Ishikawa (cell line): ENCODE measurements around the gene SRGAP1.

Source experiments
- CEBPB ChIP-seq: IDR thresholded peaks from 2 replicates; pipeline ENCODE4 v1.6.1; 2012
- CREB1 ChIP-seq: IDR thresholded peaks from 2 replicates; pipeline ENCODE4 v1.6.1; 2012; ENCODE audit warnings: low read depth
- EGR1 ChIP-seq: IDR thresholded peaks from 2 replicates; pipeline ENCODE4 v1.6.1; 2012
- EP300 ChIP-seq: IDR thresholded peaks from 2 replicates; pipeline ENCODE4 v1.6.1; 2012; ENCODE audit warnings: borderline replicate concordance
- FOXM1 ChIP-seq: IDR thresholded peaks from 2 replicates; pipeline ENCODE4 v1.6.1; 2012; ENCODE audit warnings: low read depth, borderline replicate concordance
- MAX ChIP-seq: IDR thresholded peaks from 2 replicates; pipeline ENCODE4 v1.6.1; 2012
- NFIC ChIP-seq: IDR thresholded peaks from 2 replicates; pipeline ENCODE4 v1.6.1; 2012
- RAD21 ChIP-seq: IDR thresholded peaks from 2 replicates; pipeline ENCODE4 v1.6.1; 2012; ENCODE audit warnings: low read depth
- TAF1 ChIP-seq: IDR thresholded peaks from 2 replicates; pipeline ENCODE4 v1.6.1; 2012; ENCODE audit warnings: low read depth, mild to moderate bottlenecking
- TCF12 ChIP-seq: IDR thresholded peaks from 2 replicates; pipeline ENCODE4 v1.6.1; 2012; ENCODE audit warnings: low read depth
- TEAD4 ChIP-seq: IDR thresholded peaks from 2 replicates; pipeline ENCODE4 v1.6.1; 2012
- YY1 ChIP-seq: IDR thresholded peaks from 2 replicates; pipeline ENCODE4 v1.6.1; 2012; ENCODE audit warnings: low read depth
- ZBTB7A ChIP-seq: IDR thresholded peaks from 2 replicates; pipeline ENCODE4 v1.6.1; 2012; ENCODE audit warnings: low read depth
- TF ChIP-seq, protein P1 (sequence below): IDR thresholded peaks from 2 replicates; pipeline ENCODE4 v1.6.1; 2012; ENCODE audit warnings: low read depth, mild to moderate bottlenecking
- TF ChIP-seq, protein P2 (sequence below): IDR thresholded peaks from 2 replicates; pipeline ENCODE4 v1.6.1; 2012

The SRGAP1 gene

GRCh38 chr12:64051057-64051456, 206.6 kb downstream of the SRGAP1 start:
- TF ChIP-seq FOXM1 (no peak), MAX (no peak), EGR1 (no peak), YY1 (no peak), CREB1 (no peak), TAF1 (no peak), EP300 (no peak), CEBPB (no peak), ZBTB7A (no peak), TCF12 (no peak), RAD21 (no peak), TEAD4 (no peak), NFIC (no peak)
- TF ChIP-seq, protein P1, sequence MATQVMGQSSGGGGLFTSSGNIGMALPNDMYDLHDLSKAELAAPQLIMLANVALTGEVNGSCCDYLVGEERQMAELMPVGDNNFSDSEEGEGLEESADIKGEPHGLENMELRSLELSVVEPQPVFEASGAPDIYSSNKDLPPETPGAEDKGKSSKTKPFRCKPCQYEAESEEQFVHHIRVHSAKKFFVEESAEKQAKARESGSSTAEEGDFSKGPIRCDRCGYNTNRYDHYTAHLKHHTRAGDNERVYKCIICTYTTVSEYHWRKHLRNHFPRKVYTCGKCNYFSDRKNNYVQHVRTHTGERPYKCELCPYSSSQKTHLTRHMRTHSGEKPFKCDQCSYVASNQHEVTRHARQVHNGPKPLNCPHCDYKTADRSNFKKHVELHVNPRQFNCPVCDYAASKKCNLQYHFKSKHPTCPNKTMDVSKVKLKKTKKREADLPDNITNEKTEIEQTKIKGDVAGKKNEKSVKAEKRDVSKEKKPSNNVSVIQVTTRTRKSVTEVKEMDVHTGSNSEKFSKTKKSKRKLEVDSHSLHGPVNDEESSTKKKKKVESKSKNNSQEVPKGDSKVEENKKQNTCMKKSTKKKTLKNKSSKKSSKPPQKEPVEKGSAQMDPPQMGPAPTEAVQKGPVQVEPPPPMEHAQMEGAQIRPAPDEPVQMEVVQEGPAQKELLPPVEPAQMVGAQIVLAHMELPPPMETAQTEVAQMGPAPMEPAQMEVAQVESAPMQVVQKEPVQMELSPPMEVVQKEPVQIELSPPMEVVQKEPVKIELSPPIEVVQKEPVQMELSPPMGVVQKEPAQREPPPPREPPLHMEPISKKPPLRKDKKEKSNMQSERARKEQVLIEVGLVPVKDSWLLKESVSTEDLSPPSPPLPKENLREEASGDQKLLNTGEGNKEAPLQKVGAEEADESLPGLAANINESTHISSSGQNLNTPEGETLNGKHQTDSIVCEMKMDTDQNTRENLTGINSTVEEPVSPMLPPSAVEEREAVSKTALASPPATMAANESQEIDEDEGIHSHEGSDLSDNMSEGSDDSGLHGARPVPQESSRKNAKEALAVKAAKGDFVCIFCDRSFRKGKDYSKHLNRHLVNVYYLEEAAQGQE: no peak
- TF ChIP-seq, protein P2, sequence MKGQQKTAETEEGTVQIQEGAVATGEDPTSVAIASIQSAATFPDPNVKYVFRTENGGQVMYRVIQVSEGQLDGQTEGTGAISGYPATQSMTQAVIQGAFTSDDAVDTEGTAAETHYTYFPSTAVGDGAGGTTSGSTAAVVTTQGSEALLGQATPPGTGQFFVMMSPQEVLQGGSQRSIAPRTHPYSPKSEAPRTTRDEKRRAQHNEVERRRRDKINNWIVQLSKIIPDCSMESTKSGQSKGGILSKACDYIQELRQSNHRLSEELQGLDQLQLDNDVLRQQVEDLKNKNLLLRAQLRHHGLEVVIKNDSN: no peak

- TF ChIP-seq EGR1: no peak
- TF ChIP-seq CEBPB: no peak
- no peak for TF ChIP-seq ZBTB7A
- TF ChIP-seq TCF12: no peak
- no peak for TF ChIP-seq FOXM1
- no peak for TF ChIP-seq EP300
- TF ChIP-seq TAF1: no peak
- TF ChIP-seq, protein P1: no peak
These were observed 208.6 kb downstream of the SRGAP1 start for GRCh38 chr12:64053117-64053516.

DNA sequence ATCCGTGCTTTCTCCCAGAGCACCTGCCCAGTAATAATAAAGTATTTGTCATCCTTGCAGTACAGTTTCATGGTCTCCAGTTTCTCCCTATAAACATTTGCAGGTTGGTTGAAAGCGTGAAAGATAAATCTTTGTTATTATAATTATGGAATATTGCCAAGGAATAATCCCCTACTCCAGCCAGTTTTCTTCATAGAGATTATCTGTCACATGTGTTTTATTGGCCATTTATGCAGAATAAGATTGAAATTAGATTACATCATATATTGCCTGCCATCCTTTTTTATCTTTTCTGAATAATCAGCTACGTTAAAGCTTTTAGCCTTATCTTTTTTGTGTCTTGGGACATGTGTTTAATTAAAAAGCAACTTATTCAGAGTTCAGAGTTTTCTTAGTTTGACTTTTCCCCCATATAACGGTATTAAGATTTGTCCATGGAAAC, 209.6 kb downstream of the SRGAP1 start:
- TF ChIP-seq MAX: no peak
- TF ChIP-seq TCF12: no peak
- TF ChIP-seq YY1: no peak
- no peak for TF ChIP-seq TEAD4
- no peak for TF ChIP-seq NFIC
- TF ChIP-seq ZBTB7A: no peak
- TF ChIP-seq, protein P1: no peak
- no peak for TF ChIP-seq CREB1
- TF ChIP-seq EP300: no peak

DNA sequence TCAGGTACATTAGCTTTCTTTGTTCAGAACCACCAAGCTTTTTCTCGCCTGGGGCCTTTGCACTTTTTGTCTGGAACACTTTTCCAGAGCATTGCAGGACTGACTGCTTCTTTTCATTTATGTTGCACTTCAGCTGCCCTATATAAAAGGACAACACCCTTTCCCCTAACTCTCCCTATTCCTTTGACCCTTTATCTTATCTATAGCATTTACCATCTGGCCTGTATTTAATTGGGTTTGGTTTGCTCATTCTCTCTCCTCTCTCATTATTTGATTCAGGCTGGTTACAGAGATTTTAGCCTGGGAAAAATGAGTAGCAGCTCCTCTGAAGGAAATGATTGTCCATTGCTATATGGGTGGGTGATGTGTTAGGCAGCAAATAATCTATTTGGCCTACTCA, 212.2 kb downstream of the SRGAP1 start:
- TF ChIP-seq, protein P2: no peak
- TF ChIP-seq EGR1: no peak

DNA sequence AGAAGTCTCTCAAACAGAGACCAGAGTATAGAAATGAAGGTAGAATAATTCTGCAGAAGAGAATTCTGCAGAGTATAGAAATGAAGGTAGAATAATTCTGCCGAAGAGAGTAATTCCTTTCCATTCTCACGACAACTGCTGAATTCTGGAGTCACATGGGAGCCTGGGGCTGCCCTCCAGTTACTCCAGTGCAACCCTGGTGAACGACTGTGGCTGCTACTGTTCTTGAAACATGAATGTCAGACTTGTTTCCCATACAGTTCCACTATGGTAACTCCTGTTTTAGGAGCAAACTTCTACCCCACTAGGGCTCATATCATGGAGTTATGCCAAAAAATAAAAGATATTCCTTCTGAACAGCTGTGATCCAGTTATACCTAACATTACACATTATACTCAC, 213.2 kb downstream of the SRGAP1 start:
- TF ChIP-seq RAD21: no peak
- TF ChIP-seq ZBTB7A: no peak
- TF ChIP-seq, protein P2: no peak
- TF ChIP-seq CREB1: no peak
- TF ChIP-seq CEBPB: no peak
- TF ChIP-seq, protein P1: no peak
- TF ChIP-seq TEAD4: no peak
